Measurements from ENCODE around the gene MSLN. TPM values are rescaled to one million over a fixed set of nuclear protein-coding genes. Genes with fewer than 3 reads are reported as not detected.
"Not testable (repeated sequence)": the region's sequence is repeated elsewhere in the genome, so short reads cannot be mapped to it uniquely, and the experiment has no call there.

Gene MSLN
- total RNA-seq, 2 experiments from 2014 or later, result not detected

DNA sequence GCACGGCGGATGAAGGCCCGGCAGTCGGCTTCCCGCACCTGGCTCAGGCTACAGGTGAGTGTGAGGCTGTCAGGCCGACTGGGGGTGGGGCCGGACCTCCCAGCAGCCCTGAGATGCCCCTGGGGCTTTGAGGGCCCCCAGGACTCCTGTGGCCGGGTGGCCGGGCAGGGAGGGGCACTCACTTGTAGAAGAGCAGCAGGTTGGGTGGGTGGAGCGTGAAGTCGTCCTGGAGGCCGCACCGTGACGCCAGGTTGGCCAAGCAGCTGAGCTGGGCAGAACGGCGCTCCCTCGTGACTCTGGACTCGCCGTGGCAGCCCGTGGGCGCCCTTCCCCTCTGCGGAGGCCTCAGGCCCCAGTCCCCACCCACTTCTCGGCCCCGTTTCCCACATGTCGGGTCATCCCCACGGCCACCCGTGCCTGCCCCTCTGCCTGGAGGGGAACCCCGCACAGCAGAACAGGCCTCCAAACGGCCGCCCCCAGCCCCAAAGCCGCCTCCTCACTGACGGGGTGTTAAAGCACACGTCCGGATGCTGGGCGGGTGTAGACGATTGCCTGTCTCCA lies 14.8 kb downstream of the MSLN start:
- TF ChIP-seq, protein P1, sequence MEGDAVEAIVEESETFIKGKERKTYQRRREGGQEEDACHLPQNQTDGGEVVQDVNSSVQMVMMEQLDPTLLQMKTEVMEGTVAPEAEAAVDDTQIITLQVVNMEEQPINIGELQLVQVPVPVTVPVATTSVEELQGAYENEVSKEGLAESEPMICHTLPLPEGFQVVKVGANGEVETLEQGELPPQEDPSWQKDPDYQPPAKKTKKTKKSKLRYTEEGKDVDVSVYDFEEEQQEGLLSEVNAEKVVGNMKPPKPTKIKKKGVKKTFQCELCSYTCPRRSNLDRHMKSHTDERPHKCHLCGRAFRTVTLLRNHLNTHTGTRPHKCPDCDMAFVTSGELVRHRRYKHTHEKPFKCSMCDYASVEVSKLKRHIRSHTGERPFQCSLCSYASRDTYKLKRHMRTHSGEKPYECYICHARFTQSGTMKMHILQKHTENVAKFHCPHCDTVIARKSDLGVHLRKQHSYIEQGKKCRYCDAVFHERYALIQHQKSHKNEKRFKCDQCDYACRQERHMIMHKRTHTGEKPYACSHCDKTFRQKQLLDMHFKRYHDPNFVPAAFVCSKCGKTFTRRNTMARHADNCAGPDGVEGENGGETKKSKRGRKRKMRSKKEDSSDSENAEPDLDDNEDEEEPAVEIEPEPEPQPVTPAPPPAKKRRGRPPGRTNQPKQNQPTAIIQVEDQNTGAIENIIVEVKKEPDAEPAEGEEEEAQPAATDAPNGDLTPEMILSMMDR (IDR thresholded peaks at IDR 0.05), result no peak
- ATAC-seq, result no peak
- no peaks in the 10 kb centered on the region for H3K4me1 Mint-ChIP-seq (ENCODE audit: low read depth)
- no peak overlapping the region for H3K27ac Mint-ChIP-seq
- ChIA-PET CTCF (no interaction called here), POLR2A (no interaction called here)
- H3K36me3 Mint-ChIP-seq (ENCODE audit: low read depth), result no peaks in the 10 kb centered on the region
- H3K9me3 Mint-ChIP-seq, result no peaks in the 10 kb centered on the region
- H3K27me3 Mint-ChIP-seq, result peaks cover 4% of the 10 kb centered on the region
- H3K4me3 Mint-ChIP-seq, result no peak overlapping the region
- intact Hi-C loops (cut with micrococcal nuclease), result no loop called here
- DNase-seq, result no peak

DNA sequence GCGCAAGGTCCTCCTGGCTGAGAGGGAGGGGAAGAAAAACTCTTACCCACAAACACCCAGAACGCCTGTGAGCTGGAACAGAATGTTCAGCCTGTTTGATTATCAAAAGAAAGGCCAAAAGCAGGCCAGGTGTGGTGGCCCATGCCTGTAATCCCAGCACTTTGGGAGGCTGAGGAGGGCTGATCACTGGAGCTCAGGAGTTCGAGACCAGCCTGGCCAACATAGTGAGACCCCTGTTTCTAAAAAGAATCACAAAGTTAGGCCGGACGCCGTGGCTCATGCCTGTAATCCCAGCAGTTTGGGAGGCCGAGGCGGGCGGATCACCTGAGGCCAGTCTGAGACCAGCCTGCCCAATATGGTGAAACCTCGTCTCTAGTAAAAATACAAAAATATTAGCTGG lies 15.8 kb downstream of the MSLN start:
- CTCF ChIA-PET, result interaction anchor here (1.2 kb wide), 1 partner anchor 9 kb away, joined by 5 read pairs; no protein-coding TSS in a partner anchor
- H3K4me1 Mint-ChIP-seq (ENCODE audit: low read depth); POLR2A ChIA-PET; H3K36me3 Mint-ChIP-seq (ENCODE audit: low read depth); intact Hi-C loops (cut with micrococcal nuclease); DNase-seq; H3K27ac Mint-ChIP-seq; H3K9me3 Mint-ChIP-seq; ATAC-seq; H3K27me3 Mint-ChIP-seq; H3K4me3 Mint-ChIP-seq: not testable (repeated sequence)

- Mint-ChIP-seq H3K36me3 (ENCODE audit: low read depth) (no peaks in the 10 kb centered on the region), H3K4me3 (no peak overlapping the region), H3K9me3 (no peaks in the 10 kb centered on the region), H3K27me3 (peaks cover 4% of the 10 kb centered on the region), H3K27ac (no peak overlapping the region), H3K4me1 (ENCODE audit: low read depth) (no peaks in the 10 kb centered on the region)
- POLR2A ChIA-PET, result no interaction called here
- intact Hi-C loops (cut with micrococcal nuclease), result no loop called here
- ATAC-seq (no peak), DNase-seq (no peak)
- CTCF ChIA-PET, result interaction anchor here (1.2 kb wide), 2 partner anchors 8 to 52 kb away, joined by 3 to 5 read pairs; no protein-coding TSS in a partner anchor
- TF ChIP-seq, protein P1 (IDR thresholded peaks at IDR 0.05), result no peak
These were observed 16.3 kb downstream of the MSLN start for GRCh38 chr16:776824-777223.

DNA sequence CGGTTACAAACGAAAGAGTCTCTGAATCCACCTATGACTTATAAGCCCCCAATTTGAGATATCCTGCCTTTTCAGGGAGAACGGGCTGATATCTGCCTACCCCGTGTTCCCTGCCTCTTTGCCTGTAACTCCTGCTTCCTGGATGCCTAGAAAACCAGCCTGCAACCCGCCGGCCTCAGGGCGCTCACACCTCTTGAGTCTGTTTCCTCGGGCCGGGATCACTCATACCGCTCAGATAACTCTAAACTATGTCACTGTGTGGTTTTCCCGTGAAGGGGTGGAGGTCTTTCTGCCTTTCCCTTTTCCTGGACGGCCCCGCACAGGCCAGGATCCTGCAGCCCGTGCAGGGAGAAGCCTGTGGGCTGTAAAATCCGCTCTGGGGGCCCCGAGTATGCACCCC lies 17.3 kb downstream of the MSLN start:
- TF ChIP-seq, protein P1 (IDR thresholded peaks at IDR 0.05), result no peak
- Mint-ChIP-seq H3K36me3 (ENCODE audit: low read depth) (no peaks in the 10 kb centered on the region), H3K4me3 (no peak overlapping the region), H3K27ac (no peak overlapping the region), H3K9me3 (no peaks in the 10 kb centered on the region), H3K27me3 (peaks cover 4% of the 10 kb centered on the region), H3K4me1 (ENCODE audit: low read depth) (no peaks in the 10 kb centered on the region)
- no peak for DNase-seq
- peak; percentile 27 for ATAC-seq
- POLR2A ChIA-PET, result no interaction called here
- intact Hi-C loops (cut with micrococcal nuclease), result no loop called here
- CTCF ChIA-PET, result interaction anchor here (1.2 kb wide), 1 partner anchor 53 kb away, joined by 3 read pairs; no protein-coding TSS in a partner anchor

- no peaks in the 10 kb centered on the region for H3K4me1 Mint-ChIP-seq (ENCODE audit: low read depth)
- peaks cover 4% of the 10 kb centered on the region for H3K27me3 Mint-ChIP-seq
- ChIA-PET CTCF (no interaction called here), POLR2A (no interaction called here)
- intact Hi-C loops (cut with micrococcal nuclease), result no loop called here
- TF ChIP-seq, protein P1 (IDR thresholded peaks at IDR 0.05), result no peak
- no peak overlapping the region for H3K27ac Mint-ChIP-seq
- DNase-seq (no peak), ATAC-seq (no peak)
- no peaks in the 10 kb centered on the region for H3K36me3 Mint-ChIP-seq (ENCODE audit: low read depth)
- no peaks in the 10 kb centered on the region for H3K9me3 Mint-ChIP-seq
- no peak overlapping the region for H3K4me3 Mint-ChIP-seq
These were observed 17.9 kb downstream of the MSLN start for GRCh38 chr16:778447-778846.
